PC-3 (cell line): Measurements from ENCODE around the gene SYCP2L.

Source experiments
- EZH2 ChIP-seq: fragments of 300-600 bp; sonication (generic); IDR thresholded peaks from one replicate; pipeline ENCODE4 v1.6.1; 2017; ENCODE audit warnings: antibody characterized with exemption, mild to moderate bottlenecking, low read length; ENCODE audit not compliant: unreplicated experiment
- EZH2phosphoT487 ChIP-seq: fragments of 300-600 bp; sonication (generic); IDR thresholded peaks from 2 replicates; pipeline ENCODE4 v1.6.1; 2018; ENCODE audit warnings: mild to moderate bottlenecking, antibody characterized with exemption, low read length, borderline replicate concordance
- TF ChIP-seq, protein P1 (sequence below): fragments of 300-600 bp; sonication (generic); conservative IDR thresholded peaks from 2 replicates; pipeline ENCODE4 v1.5.1; 2017; ENCODE audit warnings: antibody characterized with exemption, low read depth, mild to moderate bottlenecking, low read length

DNA sequence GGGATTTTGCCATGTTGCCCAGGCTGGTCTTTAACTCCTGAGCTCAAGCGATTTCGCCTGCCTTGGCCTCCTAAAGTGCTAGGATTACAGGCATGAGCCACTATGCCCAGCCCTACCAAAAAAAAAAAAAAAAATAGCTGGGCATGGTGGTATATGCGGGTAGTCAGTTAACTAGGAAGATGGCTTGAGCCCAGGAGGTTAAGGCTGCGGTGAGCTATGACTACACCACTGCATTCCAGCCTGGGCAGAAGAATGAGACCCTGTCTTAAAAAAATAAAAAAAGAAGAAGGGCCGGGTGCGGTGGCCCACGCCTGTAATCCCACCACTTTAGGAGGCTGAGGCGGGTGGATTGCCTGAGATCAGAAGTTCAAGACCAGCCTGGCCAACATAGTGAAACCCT is 107.0 kb downstream of the SYCP2L start:
- TF ChIP-seq, protein P1, sequence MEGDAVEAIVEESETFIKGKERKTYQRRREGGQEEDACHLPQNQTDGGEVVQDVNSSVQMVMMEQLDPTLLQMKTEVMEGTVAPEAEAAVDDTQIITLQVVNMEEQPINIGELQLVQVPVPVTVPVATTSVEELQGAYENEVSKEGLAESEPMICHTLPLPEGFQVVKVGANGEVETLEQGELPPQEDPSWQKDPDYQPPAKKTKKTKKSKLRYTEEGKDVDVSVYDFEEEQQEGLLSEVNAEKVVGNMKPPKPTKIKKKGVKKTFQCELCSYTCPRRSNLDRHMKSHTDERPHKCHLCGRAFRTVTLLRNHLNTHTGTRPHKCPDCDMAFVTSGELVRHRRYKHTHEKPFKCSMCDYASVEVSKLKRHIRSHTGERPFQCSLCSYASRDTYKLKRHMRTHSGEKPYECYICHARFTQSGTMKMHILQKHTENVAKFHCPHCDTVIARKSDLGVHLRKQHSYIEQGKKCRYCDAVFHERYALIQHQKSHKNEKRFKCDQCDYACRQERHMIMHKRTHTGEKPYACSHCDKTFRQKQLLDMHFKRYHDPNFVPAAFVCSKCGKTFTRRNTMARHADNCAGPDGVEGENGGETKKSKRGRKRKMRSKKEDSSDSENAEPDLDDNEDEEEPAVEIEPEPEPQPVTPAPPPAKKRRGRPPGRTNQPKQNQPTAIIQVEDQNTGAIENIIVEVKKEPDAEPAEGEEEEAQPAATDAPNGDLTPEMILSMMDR = no peak
- no peak for TF ChIP-seq EZH2
- TF ChIP-seq EZH2phosphoT487 = no peak
